ENCODE measurements around the gene FBXO7.

DNA sequence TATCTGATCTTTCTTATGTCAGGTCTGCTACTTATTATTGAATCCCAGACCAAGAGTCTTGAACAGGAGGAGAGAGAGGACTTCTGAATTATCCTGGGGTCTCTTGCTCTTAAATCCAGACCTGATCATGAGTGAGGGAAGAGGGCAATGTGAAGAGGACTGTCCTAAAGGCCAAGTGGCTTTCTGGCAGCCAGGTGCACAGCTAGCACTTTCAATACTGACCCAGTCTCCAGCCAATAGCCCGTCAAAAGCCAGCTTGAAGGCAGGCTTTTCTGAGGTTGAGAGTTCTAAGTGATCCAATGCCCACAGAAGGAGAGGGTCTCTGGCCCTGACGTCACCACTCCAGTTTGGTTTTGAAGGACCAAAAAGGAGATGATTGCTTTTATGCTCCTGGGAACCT is 37.2 kb downstream of the FBXO7 start:
- no peak for TF ChIP-seq EZH2 (IDR thresholded peaks at IDR 0.05; ENCODE audit: borderline replicate concordance)
- TF ChIP-seq, protein P1, sequence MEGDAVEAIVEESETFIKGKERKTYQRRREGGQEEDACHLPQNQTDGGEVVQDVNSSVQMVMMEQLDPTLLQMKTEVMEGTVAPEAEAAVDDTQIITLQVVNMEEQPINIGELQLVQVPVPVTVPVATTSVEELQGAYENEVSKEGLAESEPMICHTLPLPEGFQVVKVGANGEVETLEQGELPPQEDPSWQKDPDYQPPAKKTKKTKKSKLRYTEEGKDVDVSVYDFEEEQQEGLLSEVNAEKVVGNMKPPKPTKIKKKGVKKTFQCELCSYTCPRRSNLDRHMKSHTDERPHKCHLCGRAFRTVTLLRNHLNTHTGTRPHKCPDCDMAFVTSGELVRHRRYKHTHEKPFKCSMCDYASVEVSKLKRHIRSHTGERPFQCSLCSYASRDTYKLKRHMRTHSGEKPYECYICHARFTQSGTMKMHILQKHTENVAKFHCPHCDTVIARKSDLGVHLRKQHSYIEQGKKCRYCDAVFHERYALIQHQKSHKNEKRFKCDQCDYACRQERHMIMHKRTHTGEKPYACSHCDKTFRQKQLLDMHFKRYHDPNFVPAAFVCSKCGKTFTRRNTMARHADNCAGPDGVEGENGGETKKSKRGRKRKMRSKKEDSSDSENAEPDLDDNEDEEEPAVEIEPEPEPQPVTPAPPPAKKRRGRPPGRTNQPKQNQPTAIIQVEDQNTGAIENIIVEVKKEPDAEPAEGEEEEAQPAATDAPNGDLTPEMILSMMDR (IDR thresholded peaks at IDR 0.05; ENCODE audit: poor library complexity), result no peak

Measured in hepatocyte (in vitro differentiated cells).